Heart left ventricle (tissue), 16 donors: ENCODE measurements around the gene OR56A1. TPM values are rescaled to one million over a fixed set of nuclear protein-coding genes. Genes with fewer than 3 reads are reported as not detected.

ENCODE experiments used
- ATAC-seq, 4 donors: fragments of 200-7000 bp; cut with Tn5 transposase; one replicate each; pipeline ENCODE4 v1.9.1; 2020 to 2022; ENCODE audit warnings: moderate library complexity in 4 of 4, mild to moderate bottlenecking in 3 of 4, moderate number of reproducible peaks in 1 of 4
- DNase-seq, 5 donors: peaks; one replicate each; pipeline ENCODE4 v3.0.0-alpha.2; 2020
- H3K27ac ChIP-seq, 12 donors: fragments of 200-600 bp; sonication (generic) in 4 of 12; one replicate each; pipeline versions ENCODE4 v1.5.0 to v1.8.0; 2016 to 2022; ENCODE audit warnings: mild to moderate bottlenecking in 2 of 12
- H3K27me3 ChIP-seq, 9 donors: fragments of 200-600 bp; sonication (generic) in 2 of 9; one replicate each; pipeline versions ENCODE4 v1.5.1 to v1.8.0; 2016 to 2022; ENCODE audit warnings: mild to moderate bottlenecking in 3 of 9
- H3K36me3 ChIP-seq, 9 donors: fragments of 200-600 bp; sonication (generic) in 2 of 9; one replicate each; pipeline versions ENCODE4 v1.5.0 to v1.8.0; 2018 to 2022; ENCODE audit warnings: mild to moderate bottlenecking in 2 of 9
- H3K4me1 ChIP-seq, 12 donors: fragments of 200-600 bp; sonication (generic) in 4 of 12; one replicate each; pipeline versions ENCODE4 v1.5.0 to v1.8.0; 2016 to 2022; ENCODE audit warnings: mild to moderate bottlenecking in 3 of 12
- H3K4me3 ChIP-seq, 12 donors: fragments of 200-600 bp; sonication (generic) in 4 of 12; one replicate each; pipeline versions ENCODE4 v1.5.0 to v1.8.0; 2017 to 2022; ENCODE audit warnings: mild to moderate bottlenecking in 9 of 12, moderate library complexity in 4 of 12
- H3K9me3 ChIP-seq, 12 donors: fragments of 200-600 bp; sonication (generic) in 4 of 12; one replicate each; pipeline versions ENCODE4 v1.5.0 to v1.8.0; 2016 to 2022; ENCODE audit warnings: mild to moderate bottlenecking in 1 of 12
- CTCF ChIP-seq, 12 donors: fragments of 200-600 bp; sonication (generic) in 4 of 12; IDR thresholded peaks; one replicate each; pipeline versions ENCODE4 v1.5.0 to v1.8.0; 2018 to 2022; ENCODE audit warnings: antibody characterized with exemption in 12 of 12, mild to moderate bottlenecking in 5 of 12
- POLR2A ChIP-seq, 2 donors: fragments of 450-650 bp; IDR thresholded peaks; one replicate each; pipeline ENCODE4 v1.6.1; 2017; ENCODE audit warnings: antibody characterized with exemption in 2 of 2, mild to moderate bottlenecking in 2 of 2, moderate library complexity in 2 of 2
- WGBS, 4 donors: extraction: QIAGEN DNeasy Blood & Tissue Kit in 2 of 4; methylation state at CpG; one replicate each; pipeline versions ENCODE4 v1.1.5 to v1.1.7; 2013 to 2018; 5-methylcytosine and 5-hydroxymethylcytosine counted together
- intact Hi-C, 10 donors: fragments of 100-400 bp; cut with DNase I; formaldehyde crosslinking; loops; one replicate each; pipeline versions ENCODE4 v1.11.1 to v1.14.2; 2022
- polyA plus RNA-seq, 2 donors: library from polyadenylated mRNA; stranded (reverse); fragments of 200-250 nt; gene quantifications; one replicate each; pipeline ENCODE4 v1.2.3, GENCODE V29; 2013
- total RNA-seq, 9 donors: library from RNA; depleted of rRNA in 2 of 9; stranded (reverse); fragments of >200 nt in 2 of 9; fragmentation: NEBNext Ultra II Directional in 3 of 9; extraction: Animal tissue kit (Norgen Biotek cat#: 25700) in 3 of 9; gene quantifications; one replicate each; pipeline versions ENCODE4 v1.1.0 to v1.2.4, GENCODE V29; 2016 to 2023
- donor health status: ischemic (EF 13 %, LVEDD 7.1; RV severe dilation, severe dysfunction).
- donor health status: healthy with polysubstance abuse.
- donor health status: DM: no; HTN: yes; CAD: no.
- donor health status: DM: no; HTN: no; CAD: no.
- donor health status: ischemic (EF 25% LVEDD 6.9; RV normal size, moderate dysfunction).
- donor health status: ischemic (EF 25% LVEDD 5.7; RV mildly dilated, moderate dysfunction).
- donor health status: healthy.
- donor health status: DM: yes; HTN: yes; CAD: no.
- donor health status: ischemic (EF 35%, LVEDD 5.7; RV mildly dilated, moderate dysfunction).
- donor health status: nonischemic (EF 11% LVEDD 7.7; RV severe dilation, severe dysfunction).
- donor health status: DM: yes; HTN: yes; CAD: no.
- donor health status: PGD.
- donor health status: ischemic (EF 29% LVEDD 5.4; RV normal size, mild dysfunction).
- donor health status: nonischemic (EF 23%, LVEDD 6.1; RV moderate dilation, normal function).

Gene OR56A1
- total and polyA plus RNA-seq, 11 donors, result 0.03 to 0.06 TPM; not detected in 9

GRCh38 chr11:6067502-6067901, 36.9 kb upstream of the OR56A1 start:
- Histone ChIP-seq H3K36me3 (no peaks in the 10 kb centered on the region), H3K9me3 (no peaks in the 10 kb centered on the region), H3K4me3 (no peak overlapping the region), H3K27me3 (no peaks in the 10 kb centered on the region), H3K4me1 (no peaks in the 10 kb centered on the region), H3K27ac (no peak overlapping the region)
- ATAC-seq, result no peak
- TF ChIP-seq CTCF (IDR thresholded peaks at IDR 0.05), result no peak
- TF ChIP-seq POLR2A (IDR thresholded peaks at IDR 0.05), result no peak
- intact Hi-C loops, result no loop called here
- WGBS, 4 donors, result 53 to 66% (median 64%) methylated on average over 4 of the region's 4 CpGs
- DNase-seq, result no peak

- TF ChIP-seq POLR2A (IDR thresholded peaks at IDR 0.05) (no peak), CTCF (IDR thresholded peaks at IDR 0.05) (no peak)
- intact Hi-C loops, result no loop called here
- H3K9me3 ChIP-seq, result no peaks in the 10 kb centered on the region
- H3K27me3 ChIP-seq, result no peaks in the 10 kb centered on the region
- H3K27ac ChIP-seq, result no peak overlapping the region
- H3K4me3 ChIP-seq, result no peak overlapping the region
- DNase-seq (no peak), ATAC-seq (no peak)
- no peaks in the 10 kb centered on the region for H3K36me3 ChIP-seq
- H3K4me1 ChIP-seq, result no peaks in the 10 kb centered on the region
- 60 to 74% (median 65%) methylated on average over 5 of the region's 5 CpGs for WGBS, 4 donors
These were observed 32.3 kb upstream of the OR56A1 start for GRCh38 chr11:6062691-6063358.

GRCh38 chr11:6061475-6061874, 30.9 kb upstream of the OR56A1 start:
- TF ChIP-seq CTCF (IDR thresholded peaks at IDR 0.05), result no peak
- no peak for TF ChIP-seq POLR2A (IDR thresholded peaks at IDR 0.05)
- no peak overlapping the region for H3K27ac ChIP-seq
- no peak overlapping the region for H3K4me3 ChIP-seq
- H3K36me3 ChIP-seq, result no peaks in the 10 kb centered on the region
- H3K9me3 ChIP-seq, result no peaks in the 10 kb centered on the region
- intact Hi-C loops, result no loop called here
- ATAC-seq (no peak), DNase-seq (no peak)
- no peaks in the 10 kb centered on the region for H3K4me1 ChIP-seq
- 43 to 55% (median 47%) methylated on average over 3 of the region's 3 CpGs for WGBS, 4 donors
- H3K27me3 ChIP-seq, result no peaks in the 10 kb centered on the region

GRCh38 chr11:6057452-6057851, 26.9 kb upstream of the OR56A1 start:
- DNase-seq (no peak), ATAC-seq (no peak)
- H3K27ac ChIP-seq, result no peak overlapping the region
- TF ChIP-seq POLR2A (IDR thresholded peaks at IDR 0.05), result no peak
- no peak for TF ChIP-seq CTCF (IDR thresholded peaks at IDR 0.05)
- WGBS, 4 donors, result 78 to 89% (median 86%) methylated on average over 8 of the region's 8 CpGs
- no peaks in the 10 kb centered on the region for H3K4me1 ChIP-seq
- no peak overlapping the region for H3K4me3 ChIP-seq
- H3K9me3 ChIP-seq, result no peaks in the 10 kb centered on the region
- no peaks in the 10 kb centered on the region for H3K36me3 ChIP-seq
- peaks cover 0 to 13% (median 0%) of the 10 kb centered on the region in 9 donors for H3K27me3 ChIP-seq
- intact Hi-C loops, result no loop called here
